GM10847 (cell line): ENCODE data around the gene CUL2.

Experiments
- POLR2A ChIP-seq: IDR thresholded peaks from 2 replicates; pipeline ENCODE4 v1.6.1; 2011; ENCODE audit not compliant: insufficient read length; ENCODE audit errors: extremely low read depth

Gene CUL2

DNA sequence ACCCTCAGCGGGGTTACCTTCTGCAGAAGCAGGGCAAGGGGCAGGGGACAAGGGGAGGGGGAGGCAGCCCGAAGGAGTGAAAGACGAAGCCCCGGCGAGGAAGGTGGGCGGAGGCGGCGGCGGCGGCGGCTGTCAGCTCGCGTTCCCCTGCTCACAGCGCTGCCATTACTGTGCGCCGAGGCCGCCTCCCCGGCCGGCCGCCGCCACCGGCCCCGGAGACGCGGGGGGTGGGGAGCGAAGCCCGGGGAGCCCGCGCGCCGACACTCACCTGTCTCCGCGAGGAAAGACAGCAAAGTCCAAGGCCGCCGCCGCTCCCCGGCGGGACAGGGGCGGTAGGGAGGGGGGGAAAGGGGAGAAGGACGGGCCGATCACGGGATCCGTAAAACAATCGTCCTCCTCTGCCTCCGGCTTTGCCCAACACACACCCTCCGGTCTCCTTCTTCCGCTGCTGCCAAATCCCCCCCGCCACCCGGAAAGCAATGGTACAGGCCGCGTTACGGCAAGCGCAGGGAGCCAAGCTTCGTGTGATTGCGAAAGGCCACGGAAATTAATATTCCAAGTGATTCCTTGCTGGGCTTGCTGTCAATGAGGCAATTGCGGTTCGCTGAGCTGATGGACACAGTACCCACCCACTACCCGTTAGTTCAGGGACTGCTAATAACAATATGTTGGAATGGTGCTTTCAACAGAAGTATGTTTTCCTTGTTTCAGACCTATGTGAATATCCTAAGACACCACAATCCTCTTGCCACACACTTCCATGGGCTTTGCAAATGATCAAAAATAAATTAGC lies at the start of gene CUL2:
TSS of gene CUL2 (minus strand) at position 180 of the 793 bp plus-strand sequence. CDS start 19,024 bp downstream, outside the sequence.
- TF ChIP-seq POLR2A: no peak

DNA sequence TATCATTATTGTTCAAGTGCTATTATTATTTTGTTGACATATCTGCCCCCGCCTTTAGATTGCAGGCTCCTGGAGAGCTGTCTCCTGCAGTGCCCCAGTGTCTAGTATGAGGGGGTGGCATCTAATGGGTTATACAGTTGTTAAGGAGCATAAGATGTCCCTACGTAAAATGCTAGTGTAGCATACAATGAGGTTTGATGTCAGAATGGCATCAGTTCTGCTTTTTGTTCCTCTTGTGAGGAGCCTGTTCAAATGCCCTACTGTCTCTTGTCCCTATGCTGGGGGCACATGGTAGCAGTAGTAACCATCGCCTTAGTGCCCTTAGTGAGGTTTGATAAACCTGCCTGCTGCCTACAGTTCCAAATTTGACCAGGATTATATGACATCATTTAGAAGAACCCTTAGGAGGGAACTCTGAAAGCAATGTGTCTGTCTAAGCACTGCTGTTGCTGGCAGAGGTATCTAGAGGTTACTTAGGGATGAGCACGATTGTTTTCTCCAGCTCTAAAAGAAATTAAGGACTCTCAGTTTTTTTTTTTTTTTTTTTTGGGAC lies 46.2 kb upstream of the CUL2 start:
- TF ChIP-seq POLR2A: no peak

DNA sequence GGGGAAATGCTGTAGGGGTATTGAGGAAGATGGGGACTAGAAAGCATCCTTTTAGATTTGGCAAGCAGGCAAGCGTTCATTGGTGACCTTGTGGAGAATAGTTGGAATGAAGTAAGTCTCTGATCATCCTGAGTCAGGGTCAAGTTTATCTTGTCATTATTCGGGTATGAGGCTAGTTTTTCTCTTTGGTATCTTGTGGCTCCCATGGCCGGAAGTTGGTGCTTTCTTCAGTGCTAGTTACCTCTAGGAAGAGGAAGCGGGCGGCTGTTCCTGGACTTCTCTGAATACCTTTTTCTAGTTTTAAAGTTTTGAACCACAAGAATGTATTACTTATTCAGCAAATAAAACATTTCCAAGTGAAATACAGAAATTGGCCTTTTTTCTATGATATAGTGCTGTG lies 45.7 kb upstream of the CUL2 start:
- no peak for TF ChIP-seq POLR2A

DNA sequence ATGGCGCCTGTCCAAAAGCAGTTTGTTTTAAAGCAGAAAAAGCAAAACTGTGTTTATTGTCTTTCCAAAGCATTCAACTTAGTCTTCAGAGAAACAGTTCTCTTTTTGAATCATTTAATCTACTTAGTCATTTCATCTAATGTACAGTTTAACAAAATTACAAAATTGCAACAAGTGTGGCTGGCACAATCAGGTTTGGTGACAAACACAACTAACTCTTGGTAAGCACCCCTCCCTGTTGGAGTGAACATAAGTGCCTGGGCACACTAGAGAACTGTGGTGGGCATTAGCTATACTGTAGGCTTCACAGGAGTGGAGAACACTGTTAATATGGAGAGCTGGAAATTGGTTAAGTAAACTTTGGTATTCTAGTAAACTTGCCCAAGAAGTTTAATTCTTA lies 43.4 kb upstream of the CUL2 start:
- no peak for TF ChIP-seq POLR2A

DNA sequence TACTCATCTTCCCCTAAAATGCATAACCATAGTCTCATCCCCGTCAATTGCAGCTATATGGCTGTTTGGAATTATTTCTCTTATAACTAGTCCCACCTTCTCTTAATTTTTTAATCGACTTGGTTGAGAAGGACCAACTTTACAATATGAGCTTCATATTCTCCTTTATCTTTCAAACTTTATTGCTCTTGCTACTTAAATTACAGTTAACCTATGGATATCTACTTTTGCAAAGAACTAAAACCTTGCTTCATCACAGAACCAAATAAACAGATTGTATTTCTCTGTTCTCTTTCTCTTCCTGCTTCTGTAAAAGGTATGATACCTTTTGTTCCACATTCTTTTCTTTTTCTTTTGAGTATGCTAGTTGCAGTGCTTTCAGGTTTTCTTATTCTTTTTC lies 42.6 kb upstream of the CUL2 start:
- TF ChIP-seq POLR2A: no peak

DNA sequence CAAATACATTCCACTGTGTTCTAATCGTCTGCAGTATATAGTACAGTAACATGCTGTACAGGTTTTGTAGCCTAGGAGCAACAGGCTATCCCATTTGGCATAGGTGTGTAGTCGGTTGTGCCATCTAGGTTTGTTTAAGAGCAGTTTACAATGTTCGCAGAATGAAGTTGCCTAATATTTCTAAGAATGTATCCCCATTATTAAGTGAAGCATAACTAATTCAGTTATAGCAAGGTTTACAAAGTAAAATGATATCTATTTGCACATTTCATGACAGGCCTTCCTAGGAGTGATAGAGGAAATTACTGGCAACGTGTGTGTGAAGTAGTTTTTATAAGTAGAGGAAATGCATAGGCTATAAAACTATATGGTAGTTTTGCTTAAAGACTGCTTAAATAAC lies 40.5 kb upstream of the CUL2 start:
- no peak for TF ChIP-seq POLR2A

DNA sequence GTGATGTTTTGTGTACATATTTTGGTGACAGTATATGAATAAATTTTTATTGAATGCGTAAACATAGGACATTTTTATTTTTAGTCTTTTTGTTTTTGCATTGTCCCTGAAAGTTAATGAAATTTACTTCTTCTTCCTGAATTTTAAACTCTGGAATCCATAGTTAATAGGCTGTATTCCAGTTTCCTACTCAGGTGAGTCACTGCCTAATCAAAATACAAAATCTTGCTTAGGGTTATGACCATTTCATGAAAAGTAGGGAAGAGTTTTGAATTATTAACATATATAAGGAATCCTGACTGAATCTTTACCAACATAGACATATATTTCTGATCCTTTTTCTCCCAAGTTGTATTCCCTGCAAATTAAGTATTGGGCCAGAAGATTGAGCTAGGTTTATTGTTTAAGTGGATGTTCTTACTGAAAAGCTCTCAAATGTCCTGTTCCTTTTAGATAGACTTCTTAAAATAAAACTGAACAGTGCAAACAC lies 39.1 kb upstream of the CUL2 start:
- TF ChIP-seq POLR2A: no peak

DNA sequence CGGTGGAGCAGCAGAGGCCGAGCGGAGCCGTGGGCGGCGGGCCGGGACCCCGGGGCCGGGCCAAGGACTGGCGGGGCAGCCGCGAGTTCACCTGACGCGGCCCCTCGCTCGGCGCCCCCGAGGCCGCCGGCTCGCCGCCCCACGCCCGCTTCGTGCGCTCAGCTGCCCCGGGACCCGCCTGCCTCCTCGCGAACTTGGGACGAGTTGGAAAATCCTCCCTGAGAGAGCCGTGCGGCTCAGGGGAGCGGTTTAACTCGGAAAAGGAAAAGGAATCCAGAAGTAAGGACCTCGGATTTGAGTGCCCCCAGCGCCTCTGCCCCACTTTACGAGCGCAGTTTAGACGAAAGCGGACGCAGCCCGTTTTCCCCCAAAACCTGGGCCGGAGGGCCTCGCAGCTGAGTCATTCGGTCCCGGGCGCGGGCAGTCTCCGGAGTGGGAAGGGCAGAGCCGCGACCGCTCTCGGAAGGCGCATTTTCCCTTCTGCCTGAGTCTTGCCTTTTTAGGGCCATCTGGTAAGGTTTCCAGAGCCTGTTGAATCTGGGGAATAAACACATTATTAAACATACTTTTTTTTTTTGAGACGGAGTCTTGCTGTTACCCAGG lies 37.2 kb upstream of the CUL2 start:
- TF ChIP-seq POLR2A: no peak

DNA sequence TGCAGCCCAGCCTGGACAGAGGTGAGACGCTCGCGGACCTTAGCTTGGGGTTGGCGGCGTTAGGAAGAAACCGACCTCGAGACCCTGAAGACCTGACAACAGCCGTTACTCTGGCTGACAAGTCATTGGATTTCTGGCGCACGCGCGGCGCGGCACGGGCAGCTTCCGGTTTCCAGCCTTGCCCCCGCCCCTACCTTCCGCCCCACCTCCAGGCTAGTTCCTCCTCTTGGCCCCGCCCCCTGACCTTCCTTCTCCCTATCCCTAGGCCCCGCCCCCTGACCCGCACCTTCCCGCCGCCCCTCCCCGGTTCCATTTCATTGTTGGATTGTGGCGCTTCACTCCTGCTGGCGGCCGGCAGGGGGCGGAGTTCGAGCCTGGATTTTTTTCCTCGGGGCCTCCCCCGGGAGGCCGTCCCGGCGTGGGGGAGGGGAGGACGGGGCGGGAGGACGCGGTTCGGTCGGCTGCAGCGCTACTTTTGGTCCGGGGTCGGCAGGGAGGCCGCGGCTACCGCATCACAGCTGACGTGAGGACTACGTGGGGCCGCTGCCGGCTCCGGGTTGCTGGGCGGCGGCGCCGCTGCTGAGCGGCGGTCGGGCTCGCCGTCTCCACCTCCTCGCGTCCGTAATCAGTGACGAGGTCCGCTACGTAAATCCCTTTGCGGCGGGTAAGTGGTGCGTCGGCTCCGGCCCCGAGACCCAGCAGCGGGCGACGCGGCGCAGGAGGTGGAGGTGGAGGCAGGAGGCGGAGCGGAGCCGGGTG lies 36.6 kb upstream of the CUL2 start, which contains the start of gene CREM:
TSS of gene CREM (plus strand) at position 317 of the 759 bp plus-strand sequence. CDS start 10,990 bp downstream, outside the sequence.
- TF ChIP-seq POLR2A: peak; percentile 98

DNA sequence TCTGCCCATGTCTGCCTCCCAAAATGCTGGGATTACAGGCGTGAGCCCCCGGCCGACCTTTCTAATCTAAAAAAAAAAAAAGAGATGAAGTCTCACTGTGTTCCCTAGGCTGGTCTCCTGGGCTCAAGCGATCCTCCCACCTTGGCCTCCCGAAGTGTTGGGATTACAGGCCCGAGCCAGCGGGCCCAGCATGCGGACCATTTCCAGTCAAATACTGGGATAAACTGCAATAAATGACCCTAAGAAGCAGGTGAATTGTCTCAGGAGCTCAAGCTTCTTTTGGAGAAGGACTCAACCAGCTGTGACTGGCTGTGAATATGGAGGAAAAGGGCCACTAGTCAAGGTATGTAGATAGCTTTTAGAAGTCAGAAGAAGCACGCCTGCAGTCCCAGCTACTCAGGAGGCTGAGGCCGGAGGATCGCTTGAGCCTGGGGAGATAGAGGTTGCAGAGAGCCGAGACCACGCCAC lies 36.0 kb upstream of the CUL2 start:
- no peak for TF ChIP-seq POLR2A

DNA sequence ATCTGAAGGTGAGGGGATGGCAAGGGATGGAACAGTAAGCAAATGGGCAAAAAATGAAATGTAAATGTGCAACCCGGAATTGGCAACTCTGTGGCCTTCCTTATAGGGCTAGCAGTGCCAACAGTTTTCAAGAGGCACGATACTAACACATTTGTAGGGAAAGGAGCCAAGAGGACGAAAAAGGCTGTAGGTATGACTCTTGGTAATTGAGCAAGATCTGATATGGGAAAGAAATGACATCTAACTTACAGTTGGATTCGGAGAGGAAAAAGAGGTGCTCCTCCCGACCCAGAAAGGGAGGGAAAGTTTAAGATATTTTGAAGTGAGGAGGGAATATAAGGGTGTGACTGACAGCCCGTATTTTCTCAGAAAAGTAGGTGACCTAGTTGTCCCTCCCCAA lies 34.4 kb upstream of the CUL2 start:
- TF ChIP-seq POLR2A: no peak

DNA sequence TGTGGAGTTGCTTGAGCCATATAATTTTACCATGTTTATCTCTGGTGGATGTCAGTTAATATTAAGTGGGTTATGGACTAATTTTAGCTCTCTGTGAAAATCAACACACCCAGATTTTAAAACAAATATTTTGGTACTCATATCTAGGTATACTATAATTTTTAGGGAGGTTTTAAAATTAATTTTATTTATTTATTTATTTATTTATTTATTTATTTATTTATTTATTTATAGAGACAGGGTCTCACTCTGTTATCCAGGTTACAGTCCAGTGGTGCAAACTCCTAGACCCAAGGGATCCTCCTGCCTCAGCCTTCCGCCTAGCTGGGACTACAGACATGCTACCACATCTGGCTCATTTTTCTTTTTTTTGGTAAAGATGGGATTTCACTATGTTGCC lies 29.2 kb upstream of the CUL2 start:
- TF ChIP-seq POLR2A: no peak

DNA sequence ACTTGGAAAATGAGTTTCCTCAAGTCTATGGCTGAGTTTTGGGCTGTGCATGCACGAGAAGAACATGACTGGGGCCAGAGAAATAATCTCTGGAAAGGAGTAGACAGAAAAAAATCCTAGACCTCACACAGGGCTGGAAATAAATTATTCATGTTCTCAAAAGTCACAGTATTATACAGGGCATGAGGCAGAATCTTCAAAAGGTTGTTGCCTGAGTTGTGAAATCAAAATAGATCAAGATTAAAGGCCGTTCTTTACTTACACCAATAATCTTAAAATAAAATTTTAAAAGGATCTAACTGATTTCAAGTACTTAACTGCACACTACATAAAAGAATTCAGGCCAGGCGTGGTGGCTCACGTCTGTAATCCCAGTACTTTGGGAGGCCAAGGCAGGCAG lies 22.4 kb upstream of the CUL2 start:
- no peak for TF ChIP-seq POLR2A

DNA sequence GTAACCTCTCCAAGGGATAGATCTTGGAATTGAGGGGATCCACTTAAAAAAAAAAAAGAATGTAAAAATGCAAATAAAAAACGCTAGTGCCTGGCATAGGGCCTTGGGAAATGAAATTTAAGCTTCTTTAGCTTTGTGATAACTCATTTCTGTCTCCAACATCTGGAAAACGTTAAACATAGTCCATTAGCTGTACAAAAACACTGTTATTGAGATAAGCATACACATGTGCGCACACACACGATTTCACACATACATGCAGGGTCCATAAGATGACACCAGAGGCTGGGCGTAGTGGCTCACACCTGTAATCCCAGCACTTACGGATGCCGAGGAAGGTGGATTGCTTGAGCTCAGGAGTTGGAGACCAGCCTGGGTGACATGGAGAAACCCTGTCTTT lies 13.7 kb upstream of the CUL2 start:
- no peak for TF ChIP-seq POLR2A

DNA sequence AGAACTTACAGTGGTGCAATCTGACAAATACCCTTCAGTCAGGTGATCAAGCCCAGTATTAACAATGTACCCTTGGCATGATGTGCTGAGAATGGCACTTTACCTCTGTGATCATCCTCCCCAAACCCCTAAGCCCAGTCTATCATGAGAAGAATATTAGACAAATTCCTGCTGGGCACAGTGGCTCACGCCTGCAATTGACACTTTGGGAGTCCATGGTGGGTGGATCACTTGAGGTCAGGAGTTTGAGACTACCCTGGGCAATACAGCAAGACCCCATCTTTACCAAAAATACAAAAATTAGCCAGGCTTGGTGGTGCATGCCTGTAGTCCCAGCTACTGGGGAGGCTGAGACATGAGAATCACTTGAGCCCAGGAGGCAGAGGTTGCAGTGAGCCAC lies 7.4 kb upstream of the CUL2 start:
- TF ChIP-seq POLR2A: no peak
